Endothelial cell of umbilical vein (primary cell): ENCODE measurements around the gene DOCK1. TPM values are rescaled to one million over a fixed set of nuclear protein-coding genes. Genes with fewer than 3 reads are reported as not detected.

Experiments used
- BruUV-seq: library from RNA; stranded (reverse); fragments of 400-500 nt; replicated peaks from 2 replicates; lab custom pipeline; 2021; lab: Mats Ljungman, UMichigan
- CTCF ChIA-PET: fragments of 300-600, 350-600 bp; sonication (Branson Sonifier 250); formaldehyde crosslinking; loops from one replicate; lab custom pipeline; 2021; ENCODE audit warnings: antibody characterized with exemption, inconsistent platforms; lab: Charles Lee
- POLR2A ChIA-PET: fragments of 300-600, 350-600 bp; sonication (Branson Sonifier 250); formaldehyde crosslinking; loops from one replicate; lab custom pipeline; 2021; ENCODE audit warnings: antibody characterized with exemption, inconsistent platforms; lab: Charles Lee
- DNase-seq: peaks from one replicate; pipeline ENCODE4 v3.0.0-alpha.2; 2011; ENCODE audit warnings: low read depth, low spot score
- FAIRE-seq: peaks from 2 replicates; lab custom pipeline; 2011; peaks lifted over from hg19 to GRCh38; lab: Jason Lieb, UNC
- H2AFZ ChIP-seq: 2 replicates; pipeline ENCODE4 v1.6.0; 2012; ENCODE audit warnings: low read depth, low read length, control low read depth, inconsistent platforms
- H3K27ac ChIP-seq: 2 replicates; pipeline ENCODE4 v1.5.1; 2011; ENCODE audit warnings: low read depth, mild to moderate bottlenecking, control low read depth, low read length, moderate library complexity; ENCODE audit not compliant: insufficient read depth
- H3K27me3 ChIP-seq, 2 experiments: 2 replicates each; pipeline versions ENCODE4 v1.6.0 to v1.6.1; 2011; ENCODE audit warnings: low read length in 2 of 2, mixed read lengths in 1 of 2; ENCODE audit not compliant: control insufficient read depth in 2 of 2, insufficient read depth in 2 of 2
- H3K36me3 ChIP-seq, 2 experiments: 2 replicates in 1 of 2; 3 replicates in 1 of 2; pipeline ENCODE4 v1.5.1; 2011; ENCODE audit warnings: low read length in 2 of 2, mild to moderate bottlenecking in 1 of 2, moderate library complexity in 1 of 2; ENCODE audit not compliant: control insufficient read depth in 2 of 2, insufficient read depth in 2 of 2; ENCODE audit errors: extremely low read depth in 1 of 2
- H3K4me1 ChIP-seq: 3 replicates; pipeline ENCODE4 v1.5.1; 2011; ENCODE audit warnings: mild to moderate bottlenecking, low read length; ENCODE audit not compliant: control insufficient read depth, insufficient read depth; ENCODE audit errors: extremely low read depth
- H3K4me2 ChIP-seq: 2 replicates; pipeline ENCODE4 v1.6.1; 2011; ENCODE audit warnings: low read length, control low read depth, mixed read lengths; ENCODE audit not compliant: insufficient read depth
- H3K4me3 ChIP-seq, 3 experiments: fragments of 200-600 bp in 1 of 3; sonication (generic), shearing (Covaris generic) in 1 of 3; replicated peaks in 1 of 3; 2 replicates each; pipeline ENCODE4 v1.5.1; 2011 to 2016; ENCODE audit warnings: control low read depth in 3 of 3, low read length in 3 of 3, mild to moderate bottlenecking in 2 of 3, inconsistent platforms in 1 of 3, low read depth in 1 of 3, moderate library complexity in 1 of 3; ENCODE audit not compliant: insufficient read depth in 1 of 3
- H3K79me2 ChIP-seq: 2 replicates; pipeline ENCODE4 v1.6.0; 2012; ENCODE audit warnings: low read length, inconsistent platforms; ENCODE audit not compliant: control insufficient read depth, insufficient read depth
- H3K9ac ChIP-seq: replicated peaks from 2 replicates; pipeline ENCODE3; 2011; ENCODE audit warnings: low read length, control low read depth; ENCODE audit not compliant: insufficient read depth; ENCODE audit errors: extremely low read depth
- H3K9me1 ChIP-seq: replicated peaks from 3 replicates; pipeline ENCODE4 v1.6.0; 2011; ENCODE audit warnings: mild to moderate bottlenecking, low read length; ENCODE audit not compliant: control insufficient read depth, insufficient read depth; ENCODE audit errors: extremely low read depth
- H3K9me3 ChIP-seq: replicated peaks from 2 replicates; pipeline ENCODE4 v1.5.1; 2012; ENCODE audit warnings: low read length, inconsistent platforms; ENCODE audit not compliant: control insufficient read depth, insufficient read depth
- H4K20me1 ChIP-seq: replicated peaks from 2 replicates; pipeline ENCODE3; 2011; ENCODE audit warnings: mild to moderate bottlenecking, low read length; ENCODE audit not compliant: control insufficient read depth, insufficient read depth; ENCODE audit errors: extremely low read depth
- CTCF ChIP-seq, 2 donors: IDR thresholded peaks; 1 replicate in 1 of 2; 2 replicates in 1 of 2; pipeline ENCODE4 v1.5.1; 2011; ENCODE audit warnings: low read length in 2 of 2, mild to moderate bottlenecking in 2 of 2, moderate library complexity in 2 of 2, control low read depth in 1 of 2, inconsistent platforms in 1 of 2, low read depth in 1 of 2; ENCODE audit not compliant: insufficient read depth in 1 of 2; ENCODE audit errors: extremely low read depth in 1 of 2
- EZH2 ChIP-seq: IDR thresholded peaks from 2 replicates; pipeline ENCODE4 v1.6.1; 2012; ENCODE audit warnings: borderline replicate concordance, low read depth, mild to moderate bottlenecking, moderate library complexity, low read length, inconsistent platforms; ENCODE audit not compliant: severe bottlenecking
- FOS ChIP-seq: IDR thresholded peaks from 2 replicates; pipeline ENCODE4 v1.6.1; 2011; ENCODE audit warnings: mild to moderate bottlenecking, low read length, moderate library complexity, borderline replicate concordance; ENCODE audit not compliant: insufficient read depth
- GATA2 ChIP-seq: IDR thresholded peaks from 2 replicates; pipeline ENCODE4 v1.7.0; 2011; ENCODE audit warnings: low read depth, mild to moderate bottlenecking, moderate library complexity, mixed read lengths, low read length; ENCODE audit not compliant: insufficient read length, insufficient read depth
- JUN ChIP-seq: IDR thresholded peaks from 2 replicates; pipeline ENCODE4 v1.6.1; 2011; ENCODE audit warnings: borderline replicate concordance, low read depth; ENCODE audit not compliant: insufficient read length, insufficient read depth
- MAX ChIP-seq: IDR thresholded peaks from 2 replicates; pipeline ENCODE4 v1.6.1; 2011; ENCODE audit not compliant: insufficient read depth, insufficient read length
- MYC ChIP-seq: IDR thresholded peaks from one replicate; pipeline ENCODE4 v1.6.1; 2011; ENCODE audit warnings: mild to moderate bottlenecking, low read depth, low read length
- POLR2A ChIP-seq: IDR thresholded peaks from 2 replicates; pipeline ENCODE4 v1.6.1; 2012; ENCODE audit warnings: low read depth, mild to moderate bottlenecking, control low read depth, low read length
- POLR2AphosphoS5 ChIP-seq: IDR thresholded peaks from 2 replicates; pipeline ENCODE4 v1.6.1; 2012; ENCODE audit warnings: low read depth, mild to moderate bottlenecking, control low read depth, low read length, moderate library complexity; ENCODE audit not compliant: insufficient read depth
- dilution Hi-C: fragments of 300-500 bp; cut with MboI; formaldehyde crosslinking; loops from one replicate; pipeline ENCODE4 v1.15.0; 2019; ENCODE audit warnings: low sequenced_read_pairs; ENCODE audit not compliant: extremely low pct_ligation_motif_present
- intact Hi-C: fragments of 100-400 bp; cut with micrococcal nuclease; formaldehyde crosslinking; loops from one replicate; pipeline ENCODE4 v1.10.0; 2022
- polyA plus RNA-seq, 4 experiments: library from polyadenylated mRNA; depleted of rRNA in 3 of 4; stranded (reverse) in 3 of 4; unstranded in 1 of 4; fragments of >200 nt; gene quantifications; 2 replicates each; pipeline versions ENCODE4 v1.2.1 to v1.2.3, GENCODE V29; 2011 to 2012; ENCODE audit warnings: missing spikeins in 1 of 4
- total RNA-seq: library from RNA; stranded (reverse); gene quantifications from 2 replicates; pipeline ENCODE4 v1.2.3, GENCODE V29; 2021

DOCK1 gene
- total and polyA plus RNA-seq, 2 donors (not counting 3 experiments of a cell fraction or from before 2014, with no cell fraction given), result 22.5 to 83.1 TPM

- POLR2A ChIA-PET, result no interaction called here
- intact Hi-C loops, result no loop called here
- Histone ChIP-seq H3K27ac (no peak overlapping the region), H3K79me2 (no peaks in the 10 kb centered on the region), H3K4me2 (no peak overlapping the region), H3K4me3 (no peak overlapping the region), H3K36me3 (no peaks in the 10 kb centered on the region), H3K9ac (no peak overlapping the region), H3K9me1 (no peaks in the 10 kb centered on the region), H3K9me3 (no peaks in the 10 kb centered on the region), H4K20me1 (no peaks in the 10 kb centered on the region), H3K27me3 (no peaks in the 10 kb centered on the region), H2AFZ (no peak overlapping the region), H3K4me1 (peaks cover 3% of the 10 kb centered on the region)
- dilution Hi-C loops, result no loop called here
- BruUV-seq, result no TSS peak
- no peak for TF ChIP-seq MYC
- no peak for TF ChIP-seq POLR2AphosphoS5
- no peak for TF ChIP-seq JUN
- TF ChIP-seq POLR2A, result no peak
- no peak for TF ChIP-seq FOS
- no peak for DNase-seq
- CTCF ChIA-PET, result no interaction called here
- no peak for FAIRE-seq
These were observed 249.8 kb downstream of the DOCK1 start for GRCh38 chr10:127154831-127155620.

- no peak for FAIRE-seq
- no peaks in the 10 kb centered on the region for H3K9me1 ChIP-seq
- ChIA-PET CTCF (no interaction called here), POLR2A (no interaction called here)
- no peaks in the 10 kb centered on the region for H3K27me3 ChIP-seq
- H3K4me1 ChIP-seq, result no peaks in the 10 kb centered on the region
- TF ChIP-seq POLR2A (no peak), CTCF (IDR thresholded peaks at IDR 0.05; ENCODE audit: extremely low read depth in 1 of 2, insufficient read depth in 1 of 2, low read depth in 1 of 2, low read length in 2 of 2) (no peak), FOS (no peak), EZH2 (no peak), MYC (no peak), JUN (no peak), MAX (no peak), POLR2AphosphoS5 (no peak), GATA2 (no peak)
- H3K79me2 ChIP-seq, result no peaks in the 10 kb centered on the region
- no peak overlapping the region for H3K9ac ChIP-seq
- no TSS peak for BruUV-seq
- H4K20me1 ChIP-seq, result peaks cover 5% of the 10 kb centered on the region
- peaks cover 0 to 2% of the 10 kb centered on the region in 2 experiments for H3K36me3 ChIP-seq
- no peak for DNase-seq
- intact Hi-C loops (no loop called here), dilution Hi-C loops (no loop called here)
- H2AFZ ChIP-seq, result no peak overlapping the region
- no peak overlapping the region for H3K27ac ChIP-seq
- no peak overlapping the region for H3K4me3 ChIP-seq
- no peaks in the 10 kb centered on the region for H3K9me3 ChIP-seq
- no peak overlapping the region for H3K4me2 ChIP-seq
These were observed 251.9 kb downstream of the DOCK1 start for GRCh38 chr10:127157089-127157488.
